GM18499 (cell line): ENCODE measurements around the gene TSPY1.
"Not testable (repeated sequence)": the region's sequence is repeated elsewhere in the genome, so short reads cannot be mapped to it uniquely, and the experiment has no call there.

Source experiments
- ATAC-seq: cut with Tn5 transposase; IDR thresholded peaks from one replicate; pipeline ENCODE4 v1.9.1; 2021; ENCODE audit warnings: moderate number of reproducible peaks; ENCODE audit not compliant: insufficient read depth, unreplicated experiment

Gene TSPY1

GRCh38 chrY:9466655-9467054, at the start of gene TSPY1:
TSS of gene TSPY1 (plus strand) at chrY:9466955. CDS start at chrY:9467001, 46 bp downstream.
- not testable (repeated sequence) for ATAC-seq

- not testable (repeated sequence) for ATAC-seq
Observed at GRCh38 chrY:9486967-9487366, 20.2 kb downstream of the TSPY1 start, which contains the start of gene TSPY9. TSS of gene TSPY9 (plus strand) at chrY:9487267. CDS start at chrY:9487313, 46 bp downstream.

GRCh38 chrY:9504396-9504795, 37.6 kb downstream of the TSPY1 start:
- not testable (repeated sequence) for ATAC-seq

GRCh38 chrY:9516287-9516686, 49.5 kb downstream of the TSPY1 start:
- ATAC-seq = not testable (repeated sequence)
